Measurements from ENCODE around the gene MAD1L1.

- no peak for TF ChIP-seq CTCF (conservative IDR thresholded peaks at IDR 0.05; ENCODE audit: low read depth, low read length)
- TF ChIP-seq EZH2 (IDR thresholded peaks at IDR 0.05; ENCODE audit: borderline replicate concordance, low read depth, low read length, poor library complexity, severe bottlenecking), result no peak
These were observed 335.5 kb downstream of the MAD1L1 start for GRCh38 chr7:1897076-1897860.
